GM12878 (cell line): ENCODE data around the gene RADIL. TPM values are rescaled to one million over a fixed set of nuclear protein-coding genes. Genes with fewer than 3 reads are reported as not detected.

ENCODE experiments used
- ATAC-seq: fragments of 200-7000 bp; cut with Tn5 transposase; 3 replicates; pipeline ENCODE4 v1.9.1; 2020; ENCODE audit warnings: mild to moderate bottlenecking, moderate library complexity
- BruUV-seq: library from RNA; stranded (reverse); fragments of 400-500 nt; replicated peaks from 2 replicates; lab custom pipeline; 2021; lab: Mats Ljungman, UMichigan
- CTCF ChIA-PET: fragments of 300-600 bp; sonication (Branson Sonifier 250); formaldehyde crosslinking; extraction: SDS; loops from one replicate; lab custom pipeline; 2021; ENCODE audit warnings: inconsistent platforms; lab: Yijun Ruan, JAX
- POLR2A ChIA-PET: fragments of 350-600 bp; formaldehyde crosslinking; extraction: SDS; loops from one replicate; lab custom pipeline; 2021; ENCODE audit warnings: inconsistent platforms; lab: Charles Lee
- RAD21 ChIA-PET: fragments of 300-600 bp; sonication (Branson Sonifier 250); formaldehyde crosslinking; loops from one replicate; lab custom pipeline; 2023; ENCODE audit warnings: antibody characterized with exemption; ENCODE audit not compliant: unreplicated experiment; lab: Charles Lee
- SMC1A ChIA-PET: fragments of 300-600 bp; sonication (Branson Sonifier 250); formaldehyde crosslinking; loops from one replicate; lab custom pipeline; 2023; ENCODE audit not compliant: unreplicated experiment, uncharacterized antibody; lab: Charles Lee
- DNase-seq: peaks from one replicate; pipeline ENCODE4 v3.0.0-alpha.2; 2011; ENCODE audit warnings: low read depth, low spot score
- FAIRE-seq: peaks from 3 replicates; lab custom pipeline; 2011; peaks lifted over from hg19 to GRCh38; lab: Jason Lieb, UNC
- H2AFZ ChIP-seq: 2 replicates; pipeline ENCODE4 v1.6.0; 2011; ENCODE audit warnings: low read depth, low read length, control low read depth; ENCODE audit not compliant: control insufficient read depth
- H3K27ac ChIP-seq: 2 replicates; pipeline ENCODE4 v1.5.1; 2011; ENCODE audit warnings: control low read depth; ENCODE audit not compliant: control insufficient read depth, insufficient read depth
- H3K27me3 ChIP-seq, 2 experiments: replicated peaks in 1 of 2; 2 replicates each; pipeline versions ENCODE4 v1.6.0 to v1.6.1; 2011; ENCODE audit warnings: low read length in 1 of 2; ENCODE audit not compliant: control insufficient read depth in 2 of 2, insufficient read depth in 2 of 2
- H3K36me3 ChIP-seq, 2 experiments: 2 replicates each; pipeline ENCODE4 v1.5.1; 2011; ENCODE audit warnings: low read length in 1 of 2; ENCODE audit not compliant: control insufficient read depth in 2 of 2, insufficient read depth in 2 of 2
- H3K4me1 ChIP-seq: 2 replicates; pipeline ENCODE4 v1.6.1; 2011; ENCODE audit warnings: mild to moderate bottlenecking, low read length, moderate library complexity, mixed read lengths; ENCODE audit not compliant: control insufficient read depth, insufficient read depth
- H3K4me2 ChIP-seq: 2 replicates; pipeline ENCODE4 v1.6.0; 2011; ENCODE audit warnings: control low read depth; ENCODE audit not compliant: control insufficient read depth, insufficient read depth
- H3K4me3 ChIP-seq: fragments of 200-600 bp; sonication (generic); 2 replicates; pipeline ENCODE4 v1.5.1; 2016
- H3K79me2 ChIP-seq: 2 replicates; pipeline ENCODE4 v1.6.0; 2011; ENCODE audit warnings: low read length; ENCODE audit not compliant: control insufficient read depth, insufficient read depth
- H3K9ac ChIP-seq: 2 replicates; pipeline ENCODE4 v1.8.0; 2011; ENCODE audit warnings: low read length, control low read depth, mixed read lengths; ENCODE audit not compliant: control insufficient read depth, insufficient read depth
- H3K9me3 ChIP-seq: replicated peaks from 3 replicates; pipeline ENCODE4 v1.5.1; 2011; ENCODE audit warnings: mild to moderate bottlenecking, low read length; ENCODE audit not compliant: control insufficient read depth, insufficient read depth
- H4K20me1 ChIP-seq: 2 replicates; pipeline ENCODE4 v1.6.0; 2011; ENCODE audit not compliant: control insufficient read depth, insufficient read depth
- CHD1 ChIP-seq: IDR thresholded peaks from 2 replicates; pipeline ENCODE4 v1.6.1; 2012; ENCODE audit warnings: low read depth, low read length, improper control_type of control experiment
- CREB1 ChIP-seq: IDR thresholded peaks from 2 replicates; pipeline ENCODE4 v1.6.1; 2012; ENCODE audit warnings: low read depth, mild to moderate bottlenecking, inconsistent platforms
- CUX1 ChIP-seq: IDR thresholded peaks from 2 replicates; pipeline ENCODE4 v1.6.1; 2012; ENCODE audit warnings: improper control_type of control experiment, low read depth, low read length; ENCODE audit not compliant: insufficient replicate concordance
- FOS ChIP-seq: IDR thresholded peaks from 3 replicates; pipeline ENCODE4 v1.6.1; 2011; ENCODE audit warnings: borderline replicate concordance; ENCODE audit not compliant: insufficient read length; ENCODE audit errors: extremely low read depth
- MAX ChIP-seq: IDR thresholded peaks from 2 replicates; pipeline ENCODE4 v1.6.1; 2012; ENCODE audit warnings: low read depth, low read length, improper control_type of control experiment
- NR2C2 ChIP-seq: IDR thresholded peaks from 2 replicates; pipeline ENCODE4 v1.6.1; 2011; ENCODE audit warnings: borderline replicate concordance, low read depth; ENCODE audit not compliant: control insufficient read depth, insufficient read length
- POLR2AphosphoS2 ChIP-seq: IDR thresholded peaks from 2 replicates; pipeline ENCODE4 v1.6.1; 2011; ENCODE audit warnings: low read depth, mild to moderate bottlenecking, low read length, improper control_type of control experiment, moderate library complexity
- PRDM15 ChIP-seq: fragments of 450-650 bp; formaldehyde crosslinking; IDR thresholded peaks from 2 replicates; pipeline ENCODE4 v1.4.0; 2020; ENCODE audit warnings: mild to moderate bottlenecking, moderate library complexity
- RELB ChIP-seq: fragments of 450-650 bp; IDR thresholded peaks from 2 replicates; pipeline ENCODE4 v1.6.1; 2017; ENCODE audit warnings: low read depth, mild to moderate bottlenecking, moderate library complexity
- SMAD1 ChIP-seq: fragments of 450-650 bp; IDR thresholded peaks from 2 replicates; pipeline ENCODE4 v1.6.1; 2018; ENCODE audit warnings: mild to moderate bottlenecking, low read depth; ENCODE audit not compliant: partially characterized antibody
- SRF ChIP-seq, 2 experiments: IDR thresholded peaks; 2 replicates each; pipeline ENCODE4 v1.6.1; 2011; ENCODE audit warnings: low read depth in 2 of 2, low read length in 2 of 2, mild to moderate bottlenecking in 1 of 2, moderate library complexity in 1 of 2
- SUPT20H ChIP-seq: IDR thresholded peaks from 2 replicates; pipeline ENCODE4 v1.6.1; 2011; ENCODE audit warnings: low read depth, mild to moderate bottlenecking, low read length, moderate library complexity, borderline replicate concordance; ENCODE audit not compliant: control insufficient read depth
- ZNF24 ChIP-seq: fragments of 450-650 bp; IDR thresholded peaks from 2 replicates; pipeline ENCODE4 v1.6.1; 2017; ENCODE audit warnings: antibody characterized with exemption, mild to moderate bottlenecking
- WGBS: methylation state at CpG from one replicate; pipeline ENCODE4 v1.1.6; 2016; ENCODE audit warnings: low lambda C conversion rate; ENCODE audit not compliant: insufficient replicate concordance, insufficient coverage; ENCODE audit errors: missing lambda C conversion rate; 5-methylcytosine and 5-hydroxymethylcytosine counted together
- in situ Hi-C: fragments of 300-500 bp; cut with MboI; formaldehyde crosslinking; loops from 9 replicates; pipeline ENCODE4 v1.14.3; 2018; ENCODE audit warnings: mixed read lengths
- intact Hi-C: fragments of 100-400 bp; cut with micrococcal nuclease; formaldehyde crosslinking; loops from one replicate; pipeline ENCODE4 v1.14.2; 2022; ENCODE audit not compliant: unreplicated experiment
- polyA plus RNA-seq, 11 experiments: library from polyadenylated mRNA; depleted of rRNA in 4 of 11; unstranded in 6 of 11; stranded (reverse) in 5 of 11; fragments of >200 nt; fragmentation: Nextera tagmentation in 4 of 11; fragmentation: Illumina TruSeq in 1 of 11; extraction: Ambion mirVana in 4 of 11; extraction: Trizol in 1 of 11; gene quantifications; 1 replicate in 1 of 11; 2 replicates in 10 of 11; pipeline versions ENCODE4 v1.2.1 to v1.2.3, GENCODE V29; 2011 to 2016; ENCODE audit warnings: inconsistent platforms in 2 of 11, missing spikeins in 2 of 11, low read depth in 1 of 11
- total RNA-seq, 4 experiments: library from RNA; depleted of rRNA in 3 of 4; stranded (reverse); fragments of >200 nt in 3 of 4; fragmentation: Illumina TruSeq in 1 of 4; extraction: Trizol in 1 of 4; gene quantifications; 2 replicates each; pipeline versions ENCODE4 v1.2.1 to v1.2.3, GENCODE V29; 2013 to 2021

RADIL gene
- total and polyA plus RNA-seq, 10 of the 15 experiments (the other 5 are each of a cell fraction or from before 2014, with no cell fraction given), result 0.05 to 0.06 TPM; not detected in 8

GRCh38 chr7:4928445-4928844 lies 44.9 kb upstream of the RADIL start:
- ChIA-PET CTCF (no interaction called here), RAD21 (no interaction called here), SMC1A (no interaction called here)
- H4K20me1 ChIP-seq, result no peaks in the 10 kb centered on the region
- DNase-seq (no peak), ATAC-seq (no peak), FAIRE-seq (no peak)
- no peaks in the 10 kb centered on the region for H3K36me3 ChIP-seq
- H3K4me1 ChIP-seq, result no peaks in the 10 kb centered on the region
- H3K27me3 ChIP-seq, result no peaks in the 10 kb centered on the region
- no peaks in the 10 kb centered on the region for H3K9me3 ChIP-seq
- H3K4me3 ChIP-seq, result no peak overlapping the region
- in situ Hi-C loops, result no loop called here
- 54% methylated on average over 2 of the region's 2 CpGs for WGBS
- TF ChIP-seq CUX1 (no peak), CHD1 (no peak), ZNF24 (no peak), NR2C2 (no peak), SRF (IDR thresholded peaks at IDR 0.05; ENCODE audit: low read depth in 2 of 2, low read length in 2 of 2) (no peak), CREB1 (no peak), MAX (no peak), FOS (no peak), SMAD1 (no peak), PRDM15 (CRISPR knock-in tag) (no peak), RELB (no peak), SUPT20H (no peak), POLR2AphosphoS2 (no peak)
- TF ChIP-seq, all 136 proteins: peak for 0
- H2AFZ ChIP-seq, result no peak overlapping the region
- no peak overlapping the region for H3K9ac ChIP-seq
- intact Hi-C loops, result no loop called here
- no TSS peak for BruUV-seq
- no peak overlapping the region for H3K27ac ChIP-seq
- H3K4me2 ChIP-seq, result no peak overlapping the region
- H3K79me2 ChIP-seq, result no peaks in the 10 kb centered on the region
- POLR2A ChIA-PET, result no interaction called here
